Measurements from ENCODE around the gene EFHC2. TPM values are rescaled to one million over a fixed set of nuclear protein-coding genes. Genes with fewer than 3 reads are reported as not detected.
"Not testable (repeated sequence)": the region's sequence is repeated elsewhere in the genome, so short reads cannot be mapped to it uniquely, and the experiment has no call there.

Gene EFHC2
- total RNA-seq, 2 experiments from 2014 or later: not detected

GRCh38 chrX:44203791-44204190 is 139.7 kb downstream of the EFHC2 start:
- no peaks in the 10 kb centered on the region for H3K9me3 ChIP-seq (ENCODE audit: low read length)
- intact Hi-C loops (cut with micrococcal nuclease; ENCODE audit: unreplicated experiment): no loop called here
- H3K4me2 ChIP-seq (ENCODE audit: low read length): no peak overlapping the region
- H3K4me1 ChIP-seq (ENCODE audit: insufficient read depth, low read length, poor library complexity, severe bottlenecking): no peaks in the 10 kb centered on the region
- H3K9me2 ChIP-seq (ENCODE audit: insufficient read depth, low read length): no peaks in the 10 kb centered on the region
- H3K79me2 ChIP-seq (ENCODE audit: insufficient read depth, low read depth, low read length): no peaks in the 10 kb centered on the region
- TF ChIP-seq CTCF (conservative IDR thresholded peaks at IDR 0.05; ENCODE audit: low read length) (0 out of 2 replicates have a peak, but pooled peaks have one; percentile 21), EZH2phosphoT487 (IDR thresholded peaks at IDR 0.05; ENCODE audit: borderline replicate concordance, low read depth, low read length) (no peak)
- no peak overlapping the region for H3K27ac ChIP-seq (ENCODE audit: low read depth, low read length, poor library complexity, severe bottlenecking)
- CTCF ChIA-PET (ENCODE audit: unreplicated experiment): no interaction called here
- no TSS peak for BruUV-seq (replicated peaks)
- H4K20me1 ChIP-seq (ENCODE audit: insufficient read depth, low read length): no peaks in the 10 kb centered on the region
- POLR2A ChIA-PET: no interaction called here
- H3K4me3 ChIP-seq (ENCODE audit: low read depth, low read length, poor library complexity, severe bottlenecking): no peak overlapping the region
- H2AFZ ChIP-seq (ENCODE audit: low read length): no peak overlapping the region
- no peaks in the 10 kb centered on the region for H3K36me3 ChIP-seq (ENCODE audit: insufficient read depth, low read length)
- no peak for DNase-seq (ENCODE audit: low spot score)

GRCh38 chrX:44202596-44202995 is 140.9 kb downstream of the EFHC2 start:
- no peaks in the 10 kb centered on the region for H3K36me3 ChIP-seq (ENCODE audit: insufficient read depth, low read length)
- CTCF ChIA-PET (ENCODE audit: unreplicated experiment): no interaction called here
- intact Hi-C loops (cut with micrococcal nuclease; ENCODE audit: unreplicated experiment): no loop called here
- H3K4me2 ChIP-seq (ENCODE audit: low read length): no peak overlapping the region
- no peak overlapping the region for H2AFZ ChIP-seq (ENCODE audit: low read length)
- POLR2A ChIA-PET: no interaction called here
- H3K27ac ChIP-seq (ENCODE audit: low read depth, low read length, poor library complexity, severe bottlenecking): no peak overlapping the region
- H3K4me1 ChIP-seq (ENCODE audit: insufficient read depth, low read length, poor library complexity, severe bottlenecking): no peaks in the 10 kb centered on the region
- TF ChIP-seq EZH2phosphoT487 (IDR thresholded peaks at IDR 0.05; ENCODE audit: borderline replicate concordance, low read depth, low read length): no peak
- no peak for TF ChIP-seq CTCF (conservative IDR thresholded peaks at IDR 0.05; ENCODE audit: low read length)
- H3K9me2 ChIP-seq (ENCODE audit: insufficient read depth, low read length): no peaks in the 10 kb centered on the region
- no peaks in the 10 kb centered on the region for H3K79me2 ChIP-seq (ENCODE audit: insufficient read depth, low read depth, low read length)
- H4K20me1 ChIP-seq (ENCODE audit: insufficient read depth, low read length): no peaks in the 10 kb centered on the region
- H3K4me3 ChIP-seq (ENCODE audit: low read depth, low read length, poor library complexity, severe bottlenecking): no peak overlapping the region
- BruUV-seq (replicated peaks): no TSS peak
- no peaks in the 10 kb centered on the region for H3K9me3 ChIP-seq (ENCODE audit: low read length)
- DNase-seq (ENCODE audit: low spot score): no peak

- H2AFZ ChIP-seq (ENCODE audit: low read length): no peak overlapping the region
- no peaks in the 10 kb centered on the region for H4K20me1 ChIP-seq (ENCODE audit: insufficient read depth, low read length)
- no peaks in the 10 kb centered on the region for H3K4me1 ChIP-seq (ENCODE audit: insufficient read depth, low read length, poor library complexity, severe bottlenecking)
- no peak for TF ChIP-seq CTCF (conservative IDR thresholded peaks at IDR 0.05; ENCODE audit: low read length)
- no peak for TF ChIP-seq EZH2phosphoT487 (IDR thresholded peaks at IDR 0.05; ENCODE audit: borderline replicate concordance, low read depth, low read length)
- H3K4me3 ChIP-seq (ENCODE audit: low read depth, low read length, poor library complexity, severe bottlenecking): no peak overlapping the region
- no peak overlapping the region for H3K4me2 ChIP-seq (ENCODE audit: low read length)
- H3K36me3 ChIP-seq (ENCODE audit: insufficient read depth, low read length): no peaks in the 10 kb centered on the region
- H3K9me2 ChIP-seq (ENCODE audit: insufficient read depth, low read length): no peaks in the 10 kb centered on the region
- ChIA-PET POLR2A (interaction anchor here (0.6 kb wide), 2 partner anchors 411 to 617 kb away, joined by 3 read pairs; no protein-coding TSS in a partner anchor), CTCF (ENCODE audit: unreplicated experiment) (no interaction called here)
- intact Hi-C loops (cut with micrococcal nuclease; ENCODE audit: unreplicated experiment): no loop called here
- DNase-seq (ENCODE audit: low spot score): no peak
- BruUV-seq (replicated peaks): no TSS peak
- no peaks in the 10 kb centered on the region for H3K9me3 ChIP-seq (ENCODE audit: low read length)
- no peaks in the 10 kb centered on the region for H3K79me2 ChIP-seq (ENCODE audit: insufficient read depth, low read depth, low read length)
- no peak overlapping the region for H3K27ac ChIP-seq (ENCODE audit: low read depth, low read length, poor library complexity, severe bottlenecking)
Observed at GRCh38 chrX:44189116-44189515, 154.4 kb downstream of the EFHC2 start.

- CTCF ChIA-PET (ENCODE audit: unreplicated experiment); BruUV-seq (replicated peaks); H3K9me2 ChIP-seq (ENCODE audit: insufficient read depth, low read length); H3K79me2 ChIP-seq (ENCODE audit: insufficient read depth, low read depth, low read length); H3K36me3 ChIP-seq (ENCODE audit: insufficient read depth, low read length); H2AFZ ChIP-seq (ENCODE audit: low read length); H3K4me2 ChIP-seq (ENCODE audit: low read length); H3K27ac ChIP-seq (ENCODE audit: low read depth, low read length, poor library complexity, severe bottlenecking); DNase-seq (ENCODE audit: low spot score); H3K4me3 ChIP-seq (ENCODE audit: low read depth, low read length, poor library complexity, severe bottlenecking); H4K20me1 ChIP-seq (ENCODE audit: insufficient read depth, low read length); H3K4me1 ChIP-seq (ENCODE audit: insufficient read depth, low read length, poor library complexity, severe bottlenecking); H3K9me3 ChIP-seq (ENCODE audit: low read length); intact Hi-C loops (cut with micrococcal nuclease; ENCODE audit: unreplicated experiment): not testable (repeated sequence)
- POLR2A ChIA-PET: interaction anchor here (0.7 kb wide), 1 partner anchor 1492 kb away, joined by 3 read pairs; no protein-coding TSS in a partner anchor
Observed at GRCh38 chrX:44187915-44188314, 155.6 kb downstream of the EFHC2 start.
